ENCODE measurements around the gene ADGRL3. TPM values are rescaled to one million over a fixed set of nuclear protein-coding genes. Genes with fewer than 3 reads are reported as not detected.

ADGRL3 gene
- polyA plus RNA-seq, 2 donors = 0.12 to 0.20 TPM

GRCh38 chr4:61772126-61772525 lies 572.0 kb downstream of the ADGRL3 start:
- 53 to 56% methylated on average over 1 of the region's 1 CpG for WGBS, 2 donors
- Histone ChIP-seq H3K4me1 (ENCODE audit: control insufficient read depth in 2 of 2, insufficient read depth in 2 of 2, low read length in 1 of 2) (no peaks in the 10 kb centered on the region), H3K27ac (ENCODE audit: low read depth in 2 of 2, low read length in 1 of 2) (no peak overlapping the region), H3K27me3 (ENCODE audit: control insufficient read depth in 1 of 2, insufficient read depth in 2 of 2, low read length in 2 of 2) (no peaks in the 10 kb centered on the region), H3K36me3 (ENCODE audit: control insufficient read depth in 2 of 2, insufficient read depth in 2 of 2, low read length in 1 of 2) (no peaks in the 10 kb centered on the region), H3K9me3 (ENCODE audit: control insufficient read depth in 2 of 2, insufficient read depth in 1 of 2, low read depth in 1 of 2, low read length in 1 of 2) (peaks cover 0 to 2% of the 10 kb centered on the region in 2 donors), H3K4me3 (ENCODE audit: low read depth in 1 of 2, low read length in 2 of 2) (no peak overlapping the region)

DNA sequence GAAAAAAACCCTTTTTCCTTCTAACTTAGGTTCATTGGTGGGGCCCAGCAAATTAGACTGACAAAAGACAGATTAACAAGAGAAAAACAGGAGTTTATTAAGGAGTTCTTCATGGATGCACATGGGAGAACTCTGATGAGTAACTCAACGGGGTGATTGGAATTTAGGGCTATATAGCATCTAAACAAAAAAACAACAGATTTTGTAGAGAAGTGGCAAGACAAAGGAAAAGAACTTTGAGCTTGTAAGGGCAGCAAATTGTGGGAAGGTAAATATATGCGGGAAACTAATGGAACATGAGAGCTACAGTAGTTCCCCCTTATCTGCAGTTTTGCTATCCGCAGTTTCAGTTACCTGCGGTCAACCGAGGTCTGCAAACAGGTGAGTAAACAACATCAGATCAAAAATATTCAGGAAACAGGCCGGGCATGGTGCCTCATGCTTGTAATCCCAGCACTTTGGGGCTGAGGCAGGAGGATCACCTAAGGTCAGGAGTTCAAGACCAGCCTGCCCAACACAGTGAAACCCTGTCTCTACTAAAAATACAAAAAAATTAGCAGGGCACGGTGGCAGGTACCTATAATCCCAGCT lies 573.6 kb downstream of the ADGRL3 start:
- H3K9me3 ChIP-seq (ENCODE audit: control insufficient read depth in 2 of 2, insufficient read depth in 1 of 2, low read depth in 1 of 2, low read length in 1 of 2) = peaks cover 0 to 2% of the 10 kb centered on the region in 2 donors
- H3K27ac ChIP-seq (ENCODE audit: low read depth in 2 of 2, low read length in 1 of 2) = no peak overlapping the region
- no peaks in the 10 kb centered on the region for H3K4me1 ChIP-seq (ENCODE audit: control insufficient read depth in 2 of 2, insufficient read depth in 2 of 2, low read length in 1 of 2)
- H3K27me3 ChIP-seq (ENCODE audit: control insufficient read depth in 1 of 2, insufficient read depth in 2 of 2, low read length in 2 of 2) = no peaks in the 10 kb centered on the region
- no peak overlapping the region for H3K4me3 ChIP-seq (ENCODE audit: low read depth in 1 of 2, low read length in 2 of 2)
- no peaks in the 10 kb centered on the region for H3K36me3 ChIP-seq (ENCODE audit: control insufficient read depth in 2 of 2, insufficient read depth in 2 of 2, low read length in 1 of 2)
- 63 to 70% methylated on average over 7 of the region's 7 CpGs for WGBS, 2 donors

DNA sequence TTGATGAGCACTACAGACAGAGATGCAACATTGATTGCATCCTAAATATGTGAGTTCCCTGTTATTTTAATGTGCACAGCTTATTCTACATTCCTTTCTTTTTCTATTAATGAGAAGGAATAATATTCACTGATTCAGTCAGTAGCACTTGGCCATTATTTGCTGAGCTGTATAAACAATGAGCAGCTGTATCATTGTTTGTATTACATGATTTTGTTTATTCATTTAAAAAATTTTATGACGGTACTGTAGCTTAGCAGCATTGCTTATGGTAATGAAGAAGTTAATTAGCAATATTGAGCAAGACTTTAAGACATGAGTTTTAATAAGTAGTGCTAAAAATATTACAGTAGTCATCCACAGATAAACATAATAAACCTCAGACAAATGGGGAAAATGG lies 582.0 kb downstream of the ADGRL3 start:
- H3K27ac ChIP-seq (ENCODE audit: low read depth in 2 of 2, low read length in 1 of 2) = no peak overlapping the region
- H3K9me3 ChIP-seq (ENCODE audit: control insufficient read depth in 2 of 2, insufficient read depth in 1 of 2, low read depth in 1 of 2, low read length in 1 of 2) = no peaks in the 10 kb centered on the region
- no peak overlapping the region for H3K4me3 ChIP-seq (ENCODE audit: low read depth in 1 of 2, low read length in 2 of 2)
- H3K36me3 ChIP-seq (ENCODE audit: control insufficient read depth in 2 of 2, insufficient read depth in 2 of 2, low read length in 1 of 2) = no peaks in the 10 kb centered on the region
- H3K27me3 ChIP-seq (ENCODE audit: control insufficient read depth in 1 of 2, insufficient read depth in 2 of 2, low read length in 2 of 2) = no peaks in the 10 kb centered on the region
- no peaks in the 10 kb centered on the region for H3K4me1 ChIP-seq (ENCODE audit: control insufficient read depth in 2 of 2, insufficient read depth in 2 of 2, low read length in 1 of 2)
- WGBS, 2 donors = 55 to 64% methylated on average over 1 of the region's 1 CpG

DNA sequence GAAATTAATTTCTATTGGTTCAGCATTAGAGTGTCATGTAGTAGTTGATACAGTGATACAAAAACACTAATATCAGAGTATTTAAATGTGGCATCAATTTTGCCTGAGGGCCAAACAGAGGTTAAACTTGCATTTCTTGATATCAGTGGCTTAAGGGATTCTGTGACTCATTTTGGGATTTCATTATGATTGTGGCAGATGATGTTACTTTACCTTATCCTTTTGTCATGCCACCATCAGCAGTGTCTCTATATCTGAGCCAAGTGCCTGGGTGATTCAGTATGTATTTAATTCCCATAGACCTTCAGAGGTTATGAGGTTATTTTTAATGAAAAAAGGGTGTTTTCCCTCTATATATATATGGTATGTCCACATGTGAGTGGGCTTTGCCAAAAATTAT lies 582.9 kb downstream of the ADGRL3 start:
- H3K27ac ChIP-seq (ENCODE audit: low read depth in 2 of 2, low read length in 1 of 2) = no peak overlapping the region
- no peaks in the 10 kb centered on the region for H3K27me3 ChIP-seq (ENCODE audit: control insufficient read depth in 1 of 2, insufficient read depth in 2 of 2, low read length in 2 of 2)
- no peaks in the 10 kb centered on the region for H3K4me1 ChIP-seq (ENCODE audit: control insufficient read depth in 2 of 2, insufficient read depth in 2 of 2, low read length in 1 of 2)
- no peaks in the 10 kb centered on the region for H3K36me3 ChIP-seq (ENCODE audit: control insufficient read depth in 2 of 2, insufficient read depth in 2 of 2, low read length in 1 of 2)
- H3K4me3 ChIP-seq (ENCODE audit: low read depth in 1 of 2, low read length in 2 of 2) = no peak overlapping the region
- no peaks in the 10 kb centered on the region for H3K9me3 ChIP-seq (ENCODE audit: control insufficient read depth in 2 of 2, insufficient read depth in 1 of 2, low read depth in 1 of 2, low read length in 1 of 2)

GRCh38 chr4:61785761-61786160 lies 585.6 kb downstream of the ADGRL3 start:
- Histone ChIP-seq H3K4me1 (ENCODE audit: control insufficient read depth in 2 of 2, insufficient read depth in 2 of 2, low read length in 1 of 2) (no peaks in the 10 kb centered on the region), H3K36me3 (ENCODE audit: control insufficient read depth in 2 of 2, insufficient read depth in 2 of 2, low read length in 1 of 2) (no peaks in the 10 kb centered on the region), H3K4me3 (ENCODE audit: low read depth in 1 of 2, low read length in 2 of 2) (no peak overlapping the region), H3K9me3 (ENCODE audit: control insufficient read depth in 2 of 2, insufficient read depth in 1 of 2, low read depth in 1 of 2, low read length in 1 of 2) (no peaks in the 10 kb centered on the region), H3K27me3 (ENCODE audit: control insufficient read depth in 1 of 2, insufficient read depth in 2 of 2, low read length in 2 of 2) (no peaks in the 10 kb centered on the region), H3K27ac (ENCODE audit: low read depth in 2 of 2, low read length in 1 of 2) (no peak overlapping the region)
- WGBS, 2 donors = 22 to 41% methylated on average over 1 of the region's 1 CpG

DNA sequence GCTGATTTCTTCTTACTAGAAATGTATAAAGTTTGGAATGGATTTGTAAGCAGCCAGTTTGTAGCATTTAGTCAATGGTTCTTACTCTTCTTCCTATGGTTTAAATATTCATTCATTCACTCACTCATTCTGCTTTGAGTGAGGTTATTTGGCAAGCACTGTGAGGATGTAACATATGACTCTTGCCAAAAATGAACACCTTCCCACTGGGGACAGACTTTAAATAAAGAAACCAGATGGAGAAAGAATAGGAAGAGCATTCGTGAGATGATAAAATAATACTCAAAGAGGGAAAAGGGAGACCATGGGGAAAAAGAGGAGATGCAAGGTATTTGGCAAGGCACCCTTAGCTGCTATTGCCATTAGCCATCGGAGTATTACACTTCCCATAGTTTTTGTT lies 586.1 kb downstream of the ADGRL3 start:
- no peaks in the 10 kb centered on the region for H3K36me3 ChIP-seq (ENCODE audit: control insufficient read depth in 2 of 2, insufficient read depth in 2 of 2, low read length in 1 of 2)
- no peak overlapping the region for H3K27ac ChIP-seq (ENCODE audit: low read depth in 2 of 2, low read length in 1 of 2)
- 72 to 76% methylated on average over 2 of the region's 2 CpGs for WGBS, 2 donors
- no peaks in the 10 kb centered on the region for H3K4me1 ChIP-seq (ENCODE audit: control insufficient read depth in 2 of 2, insufficient read depth in 2 of 2, low read length in 1 of 2)
- H3K27me3 ChIP-seq (ENCODE audit: control insufficient read depth in 1 of 2, insufficient read depth in 2 of 2, low read length in 2 of 2) = no peaks in the 10 kb centered on the region
- no peak overlapping the region for H3K4me3 ChIP-seq (ENCODE audit: low read depth in 1 of 2, low read length in 2 of 2)
- H3K9me3 ChIP-seq (ENCODE audit: control insufficient read depth in 2 of 2, insufficient read depth in 1 of 2, low read depth in 1 of 2, low read length in 1 of 2) = no peaks in the 10 kb centered on the region

DNA sequence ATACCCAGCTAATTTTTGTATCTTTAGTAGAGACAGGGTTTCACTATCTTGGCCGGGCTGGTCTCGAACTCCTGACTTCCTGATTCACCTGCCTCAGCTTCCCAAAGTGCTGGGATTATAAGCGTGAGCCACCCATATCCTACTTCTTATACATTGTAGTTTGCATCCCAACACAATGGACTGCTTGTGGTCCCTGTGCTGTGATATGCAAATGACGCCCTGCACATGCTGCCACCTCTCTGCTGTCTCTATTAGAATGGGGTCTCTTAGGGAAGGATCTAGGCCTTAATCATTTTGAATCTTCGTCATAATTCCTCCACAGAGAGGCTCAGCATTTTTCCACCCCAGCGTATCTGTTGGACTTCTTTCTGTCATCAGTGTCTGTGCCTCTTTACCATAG lies 595.9 kb downstream of the ADGRL3 start:
- Histone ChIP-seq H3K36me3 (ENCODE audit: control insufficient read depth in 2 of 2, insufficient read depth in 2 of 2, low read length in 1 of 2) (no peaks in the 10 kb centered on the region), H3K4me3 (ENCODE audit: low read depth in 1 of 2, low read length in 2 of 2) (no peak overlapping the region), H3K9me3 (ENCODE audit: control insufficient read depth in 2 of 2, insufficient read depth in 1 of 2, low read depth in 1 of 2, low read length in 1 of 2) (no peaks in the 10 kb centered on the region), H3K27me3 (ENCODE audit: control insufficient read depth in 1 of 2, insufficient read depth in 2 of 2, low read length in 2 of 2) (no peaks in the 10 kb centered on the region), H3K27ac (ENCODE audit: low read depth in 2 of 2, low read length in 1 of 2) (no peak overlapping the region), H3K4me1 (ENCODE audit: control insufficient read depth in 2 of 2, insufficient read depth in 2 of 2, low read length in 1 of 2) (no peaks in the 10 kb centered on the region)
- WGBS, 2 donors = 88 to 91% methylated on average over 6 of the region's 6 CpGs

- WGBS, 2 donors = 73 to 87% methylated on average over 2 of the region's 2 CpGs
- H3K27ac ChIP-seq (ENCODE audit: low read depth in 2 of 2, low read length in 1 of 2) = no peak overlapping the region
- no peak overlapping the region for H3K4me3 ChIP-seq (ENCODE audit: low read depth in 1 of 2, low read length in 2 of 2)
- no peaks in the 10 kb centered on the region for H3K9me3 ChIP-seq (ENCODE audit: control insufficient read depth in 2 of 2, insufficient read depth in 1 of 2, low read depth in 1 of 2, low read length in 1 of 2)
- no peaks in the 10 kb centered on the region for H3K4me1 ChIP-seq (ENCODE audit: control insufficient read depth in 2 of 2, insufficient read depth in 2 of 2, low read length in 1 of 2)
- no peaks in the 10 kb centered on the region for H3K27me3 ChIP-seq (ENCODE audit: control insufficient read depth in 1 of 2, insufficient read depth in 2 of 2, low read length in 2 of 2)
- H3K36me3 ChIP-seq (ENCODE audit: control insufficient read depth in 2 of 2, insufficient read depth in 2 of 2, low read length in 1 of 2) = no peaks in the 10 kb centered on the region
Observed at GRCh38 chr4:61799794-61800193, 599.7 kb downstream of the ADGRL3 start.

DNA sequence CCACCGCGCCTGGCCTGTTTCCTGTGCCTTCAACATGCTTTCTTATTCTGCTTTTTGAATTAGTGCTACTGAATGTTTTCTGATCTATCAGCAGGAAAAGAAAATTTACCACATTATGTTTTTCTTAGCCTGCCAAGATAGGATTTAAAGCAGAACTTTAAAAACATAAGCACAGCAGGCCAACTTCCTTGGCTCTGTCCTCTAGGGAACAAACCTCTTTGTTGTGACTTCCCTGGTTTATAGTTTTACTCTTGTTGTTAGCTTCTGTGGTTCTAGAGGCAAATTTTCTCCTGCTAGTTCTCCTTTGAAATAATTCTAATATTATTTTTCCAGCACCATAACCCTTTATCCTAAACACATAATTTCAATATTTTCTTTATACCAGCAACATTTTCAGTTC lies 605.1 kb downstream of the ADGRL3 start:
- Histone ChIP-seq H3K4me3 (ENCODE audit: low read depth in 1 of 2, low read length in 2 of 2) (no peak overlapping the region), H3K27me3 (ENCODE audit: control insufficient read depth in 1 of 2, insufficient read depth in 2 of 2, low read length in 2 of 2) (no peaks in the 10 kb centered on the region), H3K9me3 (ENCODE audit: control insufficient read depth in 2 of 2, insufficient read depth in 1 of 2, low read depth in 1 of 2, low read length in 1 of 2) (no peaks in the 10 kb centered on the region), H3K36me3 (ENCODE audit: control insufficient read depth in 2 of 2, insufficient read depth in 2 of 2, low read length in 1 of 2) (no peaks in the 10 kb centered on the region), H3K4me1 (ENCODE audit: control insufficient read depth in 2 of 2, insufficient read depth in 2 of 2, low read length in 1 of 2) (no peaks in the 10 kb centered on the region), H3K27ac (ENCODE audit: low read depth in 2 of 2, low read length in 1 of 2) (no peak overlapping the region)
- 94 to 97% methylated on average over 2 of the region's 2 CpGs for WGBS, 2 donors

GRCh38 chr4:61805979-61806378 lies 605.9 kb downstream of the ADGRL3 start:
- no peaks in the 10 kb centered on the region for H3K4me1 ChIP-seq (ENCODE audit: control insufficient read depth in 2 of 2, insufficient read depth in 2 of 2, low read length in 1 of 2)
- H3K27ac ChIP-seq (ENCODE audit: low read depth in 2 of 2, low read length in 1 of 2) = no peak overlapping the region
- H3K4me3 ChIP-seq (ENCODE audit: low read depth in 1 of 2, low read length in 2 of 2) = no peak overlapping the region
- no peaks in the 10 kb centered on the region for H3K27me3 ChIP-seq (ENCODE audit: control insufficient read depth in 1 of 2, insufficient read depth in 2 of 2, low read length in 2 of 2)
- no peaks in the 10 kb centered on the region for H3K9me3 ChIP-seq (ENCODE audit: control insufficient read depth in 2 of 2, insufficient read depth in 1 of 2, low read depth in 1 of 2, low read length in 1 of 2)
- 57 to 64% methylated on average over 2 of the region's 2 CpGs for WGBS, 2 donors
- no peaks in the 10 kb centered on the region for H3K36me3 ChIP-seq (ENCODE audit: control insufficient read depth in 2 of 2, insufficient read depth in 2 of 2, low read length in 1 of 2)
